Measurements from ENCODE around the gene CDH22.
A peak's percentile ranks its signal among the peaks of the same experiment; 100 is the strongest.

CDH22 gene

GRCh38 chr20:46299078-46299477 lies 9.2 kb downstream of the CDH22 start:
- DNase-seq (ENCODE audit: low spot score) = no peak

- DNase-seq (ENCODE audit: low spot score) = no peak
These were observed 9.9 kb downstream of the CDH22 start for GRCh38 chr20:46298374-46298773.

- no peak for DNase-seq (ENCODE audit: low spot score)
These were observed 11.6 kb downstream of the CDH22 start for GRCh38 chr20:46296526-46297250.

- peak; percentile 50 for DNase-seq (ENCODE audit: low spot score)
These were observed 15.2 kb downstream of the CDH22 start for GRCh38 chr20:46293084-46293483.

GRCh38 chr20:46291401-46291800 lies 16.9 kb downstream of the CDH22 start:
- DNase-seq (ENCODE audit: low spot score) = no peak

GRCh38 chr20:46289432-46289831 lies 18.9 kb downstream of the CDH22 start:
- DNase-seq (ENCODE audit: low spot score) = no peak

- no peak for DNase-seq (ENCODE audit: low spot score)
These were observed 21.3 kb downstream of the CDH22 start for GRCh38 chr20:46286977-46287376.

GRCh38 chr20:46286382-46286781 lies 21.9 kb downstream of the CDH22 start:
- no peak for DNase-seq (ENCODE audit: low spot score)

- DNase-seq (ENCODE audit: low spot score) = no peak
These were observed 22.6 kb downstream of the CDH22 start for GRCh38 chr20:46285740-46286139.

- no peak for DNase-seq (ENCODE audit: low spot score)
These were observed 23.2 kb downstream of the CDH22 start for GRCh38 chr20:46285072-46285471.

GRCh38 chr20:46284040-46284427 lies 24.3 kb downstream of the CDH22 start:
- DNase-seq (ENCODE audit: low spot score) = no peak

- no peak for DNase-seq (ENCODE audit: low spot score)
These were observed 24.8 kb downstream of the CDH22 start for GRCh38 chr20:46283426-46284039.

GRCh38 chr20:46282669-46283068 lies 25.6 kb downstream of the CDH22 start:
- DNase-seq (ENCODE audit: low spot score) = no peak

- no peak for DNase-seq (ENCODE audit: low spot score)
These were observed 29.2 kb downstream of the CDH22 start for GRCh38 chr20:46279103-46279502.

- no peak for DNase-seq (ENCODE audit: low spot score)
These were observed 30.7 kb downstream of the CDH22 start for GRCh38 chr20:46277602-46278001.

- DNase-seq (ENCODE audit: low spot score) = no peak
These were observed 31.8 kb downstream of the CDH22 start for GRCh38 chr20:46276531-46276930.

GRCh38 chr20:46275091-46275490 lies 33.2 kb downstream of the CDH22 start:
- DNase-seq (ENCODE audit: low spot score) = no peak

GRCh38 chr20:46273717-46274116 lies 34.6 kb downstream of the CDH22 start:
- DNase-seq (ENCODE audit: low spot score) = no peak

- no peak for DNase-seq (ENCODE audit: low spot score)
These were observed 35.8 kb downstream of the CDH22 start for GRCh38 chr20:46272389-46273047.

- DNase-seq (ENCODE audit: low spot score) = no peak
These were observed 37.1 kb downstream of the CDH22 start for GRCh38 chr20:46270977-46271744.

GRCh38 chr20:46269372-46269771 lies 38.9 kb downstream of the CDH22 start:
- DNase-seq (ENCODE audit: low spot score) = no peak

GRCh38 chr20:46268662-46269061 lies 39.6 kb downstream of the CDH22 start:
- DNase-seq (ENCODE audit: low spot score) = no peak
